OCI-LY1 (cell line): ENCODE results near the gene CNTN3.

Source experiments
- CTCF ChIP-seq: fragments of 200-600 bp; sonication (generic), shearing (Covaris generic); IDR thresholded peaks from 2 replicates; pipeline ENCODE4 v1.5.1; 2017; ENCODE audit warnings: mild to moderate bottlenecking, antibody characterized with exemption, low read length, moderate library complexity, mixed read lengths
- EZH2 ChIP-seq: fragments of 200-600 bp; sonication (generic), shearing (Covaris generic); IDR thresholded peaks from 2 replicates; pipeline ENCODE4 v1.8.0; 2017; ENCODE audit warnings: borderline replicate concordance, mixed run types, mild to moderate bottlenecking, antibody characterized with exemption, low read length, moderate library complexity, mixed read lengths

- TF ChIP-seq CTCF, result no peak
- TF ChIP-seq EZH2, result no peak
These were observed 31.5 kb downstream of the CNTN3 start for GRCh38 chr3:74582982-74583381.
